Measurements from ENCODE around the gene ATAD3C.
"Not testable (repeated sequence)": the region's sequence is repeated elsewhere in the genome, so short reads cannot be mapped to it uniquely, and the experiment has no call there.

DNA sequence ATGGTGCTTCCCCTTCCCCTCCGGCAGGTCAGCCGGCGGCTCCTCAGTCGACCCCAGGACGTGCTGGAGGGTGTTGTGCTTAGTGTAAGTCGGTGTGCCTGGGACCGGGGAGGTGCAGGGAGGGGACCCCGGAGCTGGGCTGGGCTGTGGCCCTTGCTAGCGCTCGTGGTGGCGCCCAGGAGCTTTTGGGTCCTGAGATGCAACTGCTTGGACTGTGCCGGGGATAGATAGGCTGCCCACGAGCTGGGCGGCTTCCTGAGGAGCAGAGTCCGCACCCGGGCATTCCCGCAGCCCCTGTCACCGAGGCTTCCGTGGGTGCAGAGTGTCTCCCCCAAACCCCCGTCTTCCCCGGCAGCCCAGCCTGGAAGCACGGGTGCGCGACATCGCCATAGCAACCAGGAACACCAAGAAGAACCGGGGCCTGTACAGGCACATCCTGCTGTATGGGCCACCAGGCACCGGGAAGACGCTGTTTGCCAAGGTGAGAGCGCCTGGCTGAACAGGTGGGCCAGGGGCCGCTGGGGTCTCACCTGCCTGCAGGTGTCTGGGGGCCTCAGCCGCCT, 36.3 kb downstream of the ATAD3C start:
- TF ChIP-seq, protein P1, sequence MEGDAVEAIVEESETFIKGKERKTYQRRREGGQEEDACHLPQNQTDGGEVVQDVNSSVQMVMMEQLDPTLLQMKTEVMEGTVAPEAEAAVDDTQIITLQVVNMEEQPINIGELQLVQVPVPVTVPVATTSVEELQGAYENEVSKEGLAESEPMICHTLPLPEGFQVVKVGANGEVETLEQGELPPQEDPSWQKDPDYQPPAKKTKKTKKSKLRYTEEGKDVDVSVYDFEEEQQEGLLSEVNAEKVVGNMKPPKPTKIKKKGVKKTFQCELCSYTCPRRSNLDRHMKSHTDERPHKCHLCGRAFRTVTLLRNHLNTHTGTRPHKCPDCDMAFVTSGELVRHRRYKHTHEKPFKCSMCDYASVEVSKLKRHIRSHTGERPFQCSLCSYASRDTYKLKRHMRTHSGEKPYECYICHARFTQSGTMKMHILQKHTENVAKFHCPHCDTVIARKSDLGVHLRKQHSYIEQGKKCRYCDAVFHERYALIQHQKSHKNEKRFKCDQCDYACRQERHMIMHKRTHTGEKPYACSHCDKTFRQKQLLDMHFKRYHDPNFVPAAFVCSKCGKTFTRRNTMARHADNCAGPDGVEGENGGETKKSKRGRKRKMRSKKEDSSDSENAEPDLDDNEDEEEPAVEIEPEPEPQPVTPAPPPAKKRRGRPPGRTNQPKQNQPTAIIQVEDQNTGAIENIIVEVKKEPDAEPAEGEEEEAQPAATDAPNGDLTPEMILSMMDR (IDR thresholded peaks at IDR 0.05): not testable (repeated sequence)
- not testable (repeated sequence) for TF ChIP-seq POLR2AphosphoS5, POLR2A (IDR thresholded peaks at IDR 0.05)
